A549 (cell line): ENCODE results near the gene BBLN. TPM values are rescaled to one million over a fixed set of nuclear protein-coding genes. Genes with fewer than 3 reads are reported as not detected.

ENCODE experiments used
- ATAC-seq, 2 experiments: fragments of 200-7000 bp in 1 of 2; fragments of >200 bp in 1 of 2; cut with Nextera tagmentation in 1 of 2; cut with Tn5 transposase in 1 of 2; 3 replicates each; pipeline versions ENCODE4 v1.8.0 to v1.9.1; 2018 to 2020; ENCODE audit warnings: mild to moderate bottlenecking in 1 of 2, moderate library complexity in 1 of 2
- CTCF ChIA-PET: fragments of 300-600 bp; sonication (Branson Sonifier 250); formaldehyde crosslinking; extraction: SDS; loops from one replicate; lab custom pipeline; 2021; ENCODE audit warnings: antibody characterized with exemption, inconsistent platforms; lab: Yijun Ruan, JAX
- POLR2A ChIA-PET: fragments of 350-600 bp; formaldehyde crosslinking; extraction: SDS; loops from one replicate; lab custom pipeline; 2021; ENCODE audit warnings: antibody characterized with exemption, inconsistent platforms; lab: Yijun Ruan, JAX
- DNase-seq, 2 experiments: peaks; one replicate each; pipeline versions ENCODE4 v3.0.0 to v3.0.0-alpha.2; 2011 to 2016; ENCODE audit warnings: low read depth in 1 of 2, low spot score in 1 of 2
- FAIRE-seq: peaks from 2 replicates; lab custom pipeline; 2011; peaks lifted over from hg19 to GRCh38; lab: Jason Lieb, UNC
- H3K27ac ChIP-seq, 2 experiments: fragments of >200 bp; sonication (Bioruptor Twin); formaldehyde crosslinking; 3 replicates each; pipeline ENCODE4 v1.5.1; 2016 to 2017
- H3K4me1 ChIP-seq: fragments of >200 bp; sonication (Bioruptor Twin); formaldehyde crosslinking; 3 replicates; pipeline ENCODE4 v1.6.1; 2016
- H3K4me2 ChIP-seq: fragments of >200 bp; sonication (Bioruptor Twin); formaldehyde crosslinking; 3 replicates; pipeline ENCODE4 v1.6.1; 2016
- H3K4me3 ChIP-seq: fragments of >200 bp; sonication (Bioruptor Twin); formaldehyde crosslinking; 3 replicates; pipeline ENCODE4 v1.5.1; 2016
- H3K9me3 ChIP-seq: fragments of >200 bp; sonication (Bioruptor Twin); formaldehyde crosslinking; 3 replicates; pipeline ENCODE4 v1.6.1; 2016
- BHLHE40 ChIP-seq: IDR thresholded peaks from 2 replicates; pipeline ENCODE4 v1.6.1; 2012; ENCODE audit warnings: low read depth, low read length, inconsistent platforms
- CBX2 ChIP-seq: fragments of 200-600 bp; sonication (generic); IDR thresholded peaks from 2 replicates; pipeline ENCODE4 v1.6.1; 2016; ENCODE audit warnings: low read depth, mild to moderate bottlenecking, borderline replicate concordance
- CBX8 ChIP-seq: fragments of 200-600 bp; sonication (generic); IDR thresholded peaks from 2 replicates; pipeline ENCODE4 v1.6.1; 2016
- CEBPB ChIP-seq, 2 experiments: fragments of >200 bp in 1 of 2; sonication (Bioruptor Twin) in 1 of 2; formaldehyde crosslinking in 1 of 2; IDR thresholded peaks; 2 replicates each; pipeline ENCODE4 v1.6.1; 2012 to 2016
- CHD4 ChIP-seq: fragments of 200-600 bp; sonication (generic); IDR thresholded peaks from 2 replicates; pipeline ENCODE4 v1.6.1; 2016; ENCODE audit warnings: antibody characterized with exemption, mild to moderate bottlenecking, borderline replicate concordance
- E2F6 ChIP-seq: IDR thresholded peaks from 2 replicates; pipeline ENCODE4 v1.6.1; 2012; ENCODE audit warnings: low read depth, borderline replicate concordance
- FOXS1 ChIP-seq: fragments of 250-450 bp; sonication (Bioruptor Pico); IDR thresholded peaks from 2 replicates; pipeline ENCODE4 v1.5.0; 2020; ENCODE audit warnings: mild to moderate bottlenecking, moderate library complexity
- GATA3 ChIP-seq: IDR thresholded peaks from 2 replicates; pipeline ENCODE4 v1.6.1; 2012; ENCODE audit warnings: borderline replicate concordance
- JUNB ChIP-seq: fragments of >200 bp; sonication (Bioruptor Twin); formaldehyde crosslinking; IDR thresholded peaks from 2 replicates; pipeline ENCODE4 v1.6.1; 2016
- KDM5A ChIP-seq: fragments of 200-600 bp; sonication (generic); IDR thresholded peaks from 2 replicates; pipeline ENCODE4 v1.6.1; 2016; ENCODE audit warnings: antibody characterized with exemption, mild to moderate bottlenecking
- MAFK ChIP-seq: fragments of 450-650 bp; IDR thresholded peaks from 2 replicates; pipeline ENCODE4 v1.6.1; 2014; ENCODE audit not compliant: partially characterized antibody
- NFE2L2 ChIP-seq: fragments of 150-350 bp; conservative IDR thresholded peaks from 2 replicates; pipeline ENCODE4 v1.6.1; 2014; ENCODE audit warnings: low read length
- POLR2A ChIP-seq: IDR thresholded peaks from 2 replicates; pipeline ENCODE4 v1.6.1; 2012; ENCODE audit warnings: mild to moderate bottlenecking, low read length
- RAD21 ChIP-seq, 2 experiments: fragments of >200 bp in 1 of 2; sonication (Bioruptor Twin) in 1 of 2; formaldehyde crosslinking in 1 of 2; IDR thresholded peaks in 1 of 2; conservative IDR thresholded peaks in 1 of 2; 2 replicates in 1 of 2; 3 replicates in 1 of 2; pipeline ENCODE4 v1.6.1; 2012 to 2018; ENCODE audit warnings: inconsistent platforms in 1 of 2
- RARB ChIP-seq: fragments of 250-450 bp; sonication (Bioruptor Pico); IDR thresholded peaks from 2 replicates; pipeline ENCODE4 v1.8.0; 2021; ENCODE audit warnings: mild to moderate bottlenecking, moderate library complexity
- REST ChIP-seq: fragments of 200-600 bp; sonication (generic); IDR thresholded peaks from 2 replicates; pipeline ENCODE4 v1.6.1; 2016; ENCODE audit warnings: antibody characterized with exemption, mild to moderate bottlenecking, moderate library complexity
- SMC3 ChIP-seq: fragments of >200 bp; sonication (Bioruptor Twin); formaldehyde crosslinking; IDR thresholded peaks from 3 replicates; pipeline ENCODE4 v1.6.1; 2018; ENCODE audit warnings: inconsistent platforms
- WGBS: methylation state at CpG from one replicate; pipeline ENCODE4 v1.1.6; 2017; ENCODE audit errors: missing lambda C conversion rate; 5-methylcytosine and 5-hydroxymethylcytosine counted together
- polyA plus RNA-seq, 4 experiments: library from polyadenylated mRNA; depleted of rRNA in 3 of 4; stranded (reverse); fragments of >200 nt; fragmentation: RNase III in 1 of 4; extraction: RNeasy Plus Mini Kit Qiagen cat#74134 plus additional on column Dnase treatment in 1 of 4; gene quantifications; 2 replicates in 3 of 4; 3 replicates in 1 of 4; pipeline ENCODE4 v1.2.3, GENCODE V29; 2011 to 2017

BBLN gene
- polyA plus RNA-seq, 2 of the 4 experiments (the other 2 are of a cell fraction): 23.8 to 28.1 TPM

GRCh38 chr9:128115187-128116103 is 44.6 kb upstream of the BBLN start (continued):
- no peak for TF ChIP-seq REST
- TF ChIP-seq CBX8: no peak
- TF ChIP-seq MAFK: no peak
- no peak for TF ChIP-seq JUNB
- no peak for TF ChIP-seq RAD21 (conservative IDR thresholded peaks at IDR 0.05 in 1 of 2, IDR thresholded peaks at IDR 0.05 in 1 of 2)
- TF ChIP-seq SMC3: no peak
- TF ChIP-seq GATA3: no peak
- TF ChIP-seq, all 56 proteins: peak for 0

DNA sequence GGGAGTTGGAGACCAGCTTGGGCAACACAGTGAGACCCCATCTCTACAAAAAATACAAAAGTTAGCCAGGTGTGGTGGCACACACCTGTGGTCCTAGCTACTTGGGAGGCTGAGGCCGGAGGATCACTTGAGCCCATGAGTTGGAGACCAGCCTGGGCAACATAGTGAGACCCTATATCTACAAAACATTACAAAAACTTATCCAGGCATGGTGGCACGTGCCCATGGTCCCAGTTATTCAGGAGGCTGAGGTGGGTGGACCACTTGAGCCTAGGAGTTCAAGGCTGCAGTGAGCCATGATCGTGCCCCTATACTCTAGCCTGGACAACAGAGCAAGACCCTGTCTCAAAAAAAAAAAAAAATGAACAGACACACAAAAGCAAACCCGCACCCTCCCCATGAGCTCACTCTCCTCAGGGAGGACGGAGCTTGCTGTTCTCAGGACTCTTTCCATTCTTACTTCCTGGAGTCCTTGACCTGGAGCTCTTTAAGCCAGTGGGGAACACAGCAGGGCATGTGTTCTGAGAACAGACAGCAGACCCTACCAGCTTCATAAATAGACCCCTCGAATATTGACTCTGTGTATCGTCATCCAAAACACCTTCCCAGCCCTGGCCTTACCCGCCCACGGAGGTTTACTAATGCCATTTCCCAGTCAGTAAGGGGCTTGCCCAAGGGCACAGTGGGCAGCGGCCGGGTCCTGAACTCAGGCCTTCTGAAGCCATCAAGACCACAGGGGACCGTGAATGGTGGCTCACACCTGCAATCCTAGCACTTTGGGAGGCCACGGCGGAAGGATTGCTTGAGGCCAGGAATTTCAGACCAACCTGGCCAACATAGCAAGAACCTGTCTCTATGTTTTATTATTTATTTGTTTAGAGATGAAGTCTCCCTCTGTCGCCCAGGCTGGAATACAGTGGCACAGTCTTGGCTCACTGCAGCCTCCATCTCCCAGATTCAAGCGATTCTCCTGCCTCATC is 43.7 kb upstream of the BBLN start:
- H3K27ac ChIP-seq: no peak overlapping the region
- no peak for TF ChIP-seq E2F6
- no peak for TF ChIP-seq SMC3
- no peak for TF ChIP-seq FOXS1 (CRISPR knock-in tag)
- no peak for TF ChIP-seq NFE2L2
- no peak for TF ChIP-seq CHD4
- TF ChIP-seq RARB: no peak
- no peak for TF ChIP-seq CEBPB (IDR thresholded peaks at IDR 0.05)
- TF ChIP-seq BHLHE40: no peak
- no peak for TF ChIP-seq KDM5A
- TF ChIP-seq RAD21 (conservative IDR thresholded peaks at IDR 0.05 in 1 of 2, IDR thresholded peaks at IDR 0.05 in 1 of 2): no peak
- TF ChIP-seq CBX2: no peak
- TF ChIP-seq POLR2A: no peak
- TF ChIP-seq, all 56 proteins: peak for 0
- Histone ChIP-seq H3K4me2 (no peak overlapping the region), H3K4me1 (0 out of 3 replicates have a peak, but pooled peaks cover 2% of the 10 kb centered on the region), H3K9me3 (no peaks in the 10 kb centered on the region), H3K4me3 (no peak overlapping the region)
- WGBS: 87% methylated on average over 16 of the region's 16 CpGs
- FAIRE-seq (no peak), ATAC-seq (no peak), DNase-seq (no peak)
- POLR2A ChIA-PET: no interaction called here
- CTCF ChIA-PET: interaction anchor here (0.7 to 13.0 kb wide), 24 partner anchors 11 to 527 kb away, joined by 3 to 290 read pairs (median 5); partner anchors contain the start of genes BBLN, EEIG1 and PTGES2
